ENCODE measurements around the gene C10orf67. TPM values are rescaled to one million over a fixed set of nuclear protein-coding genes. Genes with fewer than 3 reads are reported as not detected.

Gene C10orf67
- total RNA-seq, 1 donor from 2014 or later = not detected

- Mint-ChIP-seq H3K4me1 (ENCODE audit: low read depth) (peaks cover 36% of the 10 kb centered on the region), H3K36me3 (ENCODE audit: insufficient read depth) (peaks cover 6% of the 10 kb centered on the region), H3K27me3 (peaks cover 66% of the 10 kb centered on the region), H3K9me3 (ENCODE audit: low read depth) (no peaks in the 10 kb centered on the region), H3K4me3 (ENCODE audit: low read depth) (peak overlapping the region; percentile 51), H3K27ac (peak overlapping the region; percentile 52)
- no peak for DNase-seq (ENCODE audit: low spot score, unreplicated experiment)
- TF ChIP-seq CTCF (IDR thresholded peaks at IDR 0.05; ENCODE audit: unreplicated experiment) = no peak
These were observed 148.6 kb downstream of the C10orf67 start for GRCh38 chr10:23195846-23196600.

GRCh38 chr10:23194966-23195845 lies 149.4 kb downstream of the C10orf67 start:
- DNase-seq (ENCODE audit: low spot score, unreplicated experiment) = no peak

GRCh38 chr10:23194471-23194965 lies 150.1 kb downstream of the C10orf67 start:
- TF ChIP-seq CTCF (IDR thresholded peaks at IDR 0.05; ENCODE audit: unreplicated experiment) = no peak
- DNase-seq (ENCODE audit: low spot score, unreplicated experiment) = no peak
- Mint-ChIP-seq H3K27ac (peak overlapping the region; percentile 13), H3K4me1 (ENCODE audit: low read depth) (peaks cover 32% of the 10 kb centered on the region), H3K9me3 (ENCODE audit: low read depth) (no peaks in the 10 kb centered on the region), H3K36me3 (ENCODE audit: insufficient read depth) (peaks cover 6% of the 10 kb centered on the region), H3K4me3 (ENCODE audit: low read depth) (peak overlapping the region; percentile 69), H3K27me3 (peaks cover 66% of the 10 kb centered on the region)

More at GRCh38 chr10:23194966-23195845, 149.4 kb downstream of the C10orf67 start:
- H3K4me3 Mint-ChIP-seq (ENCODE audit: low read depth) = peak overlapping the region; percentile 69
- peaks cover 34% of the 10 kb centered on the region for H3K4me1 Mint-ChIP-seq (ENCODE audit: low read depth)
- peaks cover 6% of the 10 kb centered on the region for H3K36me3 Mint-ChIP-seq (ENCODE audit: insufficient read depth)
- peaks cover 66% of the 10 kb centered on the region for H3K27me3 Mint-ChIP-seq
- no peak overlapping the region for H3K27ac Mint-ChIP-seq
- no peak for TF ChIP-seq CTCF (IDR thresholded peaks at IDR 0.05; ENCODE audit: unreplicated experiment)
- no peaks in the 10 kb centered on the region for H3K9me3 Mint-ChIP-seq (ENCODE audit: low read depth)

GRCh38 chr10:23193435-23194074 lies 151.0 kb downstream of the C10orf67 start:
- H3K4me1 Mint-ChIP-seq (ENCODE audit: low read depth) = peaks cover 33% of the 10 kb centered on the region
- TF ChIP-seq CTCF (IDR thresholded peaks at IDR 0.05; ENCODE audit: unreplicated experiment) = no peak
- DNase-seq (ENCODE audit: low spot score, unreplicated experiment) = no peak
- peaks cover 6% of the 10 kb centered on the region for H3K36me3 Mint-ChIP-seq (ENCODE audit: insufficient read depth)
- H3K27me3 Mint-ChIP-seq = peaks cover 72% of the 10 kb centered on the region
- H3K27ac Mint-ChIP-seq = peak overlapping the region; percentile 52
- no peaks in the 10 kb centered on the region for H3K9me3 Mint-ChIP-seq (ENCODE audit: low read depth)
- H3K4me3 Mint-ChIP-seq (ENCODE audit: low read depth) = peak overlapping the region; percentile 85
